Pancreas (tissue), 10 donors: Measurements from ENCODE around the gene TMEM132C. TPM values are rescaled to one million over a fixed set of nuclear protein-coding genes. Genes with fewer than 3 reads are reported as not detected.
A peak's percentile ranks its signal among the peaks of the same experiment; 100 is the strongest.

Experiments
- ATAC-seq, 4 donors: fragments of 200-7000 bp; cut with Tn5 transposase; one replicate each; pipeline versions ENCODE4 v1.8.0 to v1.9.1; 2020; ENCODE audit warnings: mild to moderate bottlenecking in 4 of 4, moderate library complexity in 4 of 4
- DNase-seq, 6 donors: peaks; one replicate each; pipeline ENCODE4 v3.0.0-alpha.2; 2020
- FAIRE-seq: peaks from 2 replicates; lab custom pipeline; 2012; peaks lifted over from hg19 to GRCh38; lab: Jason Lieb, UNC
- H3K27ac ChIP-seq, 4 donors: fragments of 200-600 bp; sonication (generic); 1 replicate in 3 of 4; 2 replicates in 1 of 4; pipeline versions ENCODE4 v1.5.0 to v1.8.0; 2020
- H3K27me3 ChIP-seq, 4 donors: fragments of 200-600 bp; one replicate each; pipeline ENCODE4 v1.8.0; 2021
- H3K36me3 ChIP-seq, 3 donors: fragments of 200-600 bp; sonication (generic) in 1 of 3; one replicate each; pipeline versions ENCODE4 v1.5.0 to v1.8.0; 2020 to 2021
- H3K4me1 ChIP-seq, 3 donors: fragments of 200-600 bp; one replicate each; pipeline ENCODE4 v1.8.0; 2021
- H3K4me3 ChIP-seq, 4 donors: fragments of 200-600 bp; sonication (generic) in 2 of 4; one replicate each; pipeline versions ENCODE4 v1.5.0 to v1.8.0; 2020 to 2021
- H3K9me3 ChIP-seq, 4 donors: fragments of 200-600 bp; one replicate each; pipeline ENCODE4 v1.8.0; 2021
- WGBS, 2 donors: extraction: QIAGEN DNeasy Blood & Tissue Kit; methylation state at CpG; one replicate each; pipeline ENCODE4 v1.1.7; 2013; 5-methylcytosine and 5-hydroxymethylcytosine counted together
- intact Hi-C, 3 donors: fragments of 100-400 bp; cut with DNase I; formaldehyde crosslinking; loops; one replicate each; pipeline versions ENCODE4 v1.11.1 to v1.14.2; 2022
- polyA plus RNA-seq, 2 donors: library from polyadenylated mRNA; stranded (reverse); fragments of 200-250 nt; gene quantifications; one replicate each; pipeline ENCODE4 v1.2.3, GENCODE V29; 2013
- total RNA-seq, 6 donors: library from RNA; stranded (reverse); fragmentation: NEBNext Ultra II Directional in 4 of 6; extraction: Animal tissue kit (Norgen Biotek cat#: 25700) in 4 of 6; gene quantifications; one replicate each; pipeline versions ENCODE4 v1.2.1 to v1.2.4, GENCODE V29; 2021 to 2023
- TF ChIP-seq, protein P1 (sequence below), 4 donors: fragments of 200-600 bp; sonication (generic) in 3 of 4; IDR thresholded peaks; one replicate each; pipeline versions ENCODE4 v1.5.0 to v1.8.0; 2021; ENCODE audit warnings: antibody characterized with exemption in 4 of 4
- donor health status: healthy with polysubstance abuse.
- donor health status: DM: no; HTN: no; CAD: no; lungs with moderate emphysema.
- donor health status: DM: no; HTN: no; CAD: no.
- donor health status: control.
- donor health status: control.
- donor health status: Bipolar disorder and iron deficiency.
- donor health status: DM: yes; HTN: yes; CAD: no.
- donor health status: DM: no; HTN: no; CAD: no.
- donor health status: DM: no; HTN: no; CAD: no.
- donor health status: DM: yes; HTN: yes; CAD: no.

TMEM132C gene
- total and polyA plus RNA-seq, 8 donors = 0.63 to 5.8 (median 3.1) TPM

DNA sequence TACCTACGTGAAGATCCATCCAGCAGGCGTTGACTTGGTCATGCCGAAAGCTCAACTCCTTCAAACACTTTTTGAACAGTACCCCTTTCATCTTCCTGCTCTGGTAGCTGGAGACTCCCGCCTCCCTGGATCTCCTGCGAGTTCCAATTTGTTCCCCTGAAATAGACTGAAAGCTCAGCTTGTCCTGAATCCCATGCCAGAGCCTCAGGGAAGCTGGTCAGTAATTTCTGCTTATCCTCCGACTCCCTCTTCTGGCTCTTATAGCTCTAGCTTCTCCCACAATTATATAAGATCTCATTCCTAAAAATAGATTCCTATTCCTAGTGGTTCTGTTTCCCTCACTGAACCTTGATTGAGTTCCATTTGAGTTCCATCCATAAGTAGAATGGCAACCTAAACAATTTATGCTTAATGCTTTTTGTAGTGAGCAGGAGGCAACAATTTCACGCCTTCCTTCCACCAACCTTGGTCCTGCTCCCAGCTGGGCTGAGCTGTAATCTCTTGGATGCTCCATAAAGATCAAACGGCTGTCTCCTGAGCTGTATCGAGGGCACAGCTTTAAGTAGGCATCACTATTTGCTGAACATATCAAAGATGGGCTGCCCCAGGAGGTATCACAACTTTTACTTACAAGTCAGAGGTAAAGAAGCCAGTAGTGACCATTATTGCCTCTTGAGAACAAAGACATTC is 8.0 kb upstream of the TMEM132C start:
- H3K27me3 ChIP-seq = no peaks in the 10 kb centered on the region
- H3K27ac ChIP-seq = no peak overlapping the region
- peak in 1 of 4 donors; percentile 25 for ATAC-seq
- TF ChIP-seq, protein P1, sequence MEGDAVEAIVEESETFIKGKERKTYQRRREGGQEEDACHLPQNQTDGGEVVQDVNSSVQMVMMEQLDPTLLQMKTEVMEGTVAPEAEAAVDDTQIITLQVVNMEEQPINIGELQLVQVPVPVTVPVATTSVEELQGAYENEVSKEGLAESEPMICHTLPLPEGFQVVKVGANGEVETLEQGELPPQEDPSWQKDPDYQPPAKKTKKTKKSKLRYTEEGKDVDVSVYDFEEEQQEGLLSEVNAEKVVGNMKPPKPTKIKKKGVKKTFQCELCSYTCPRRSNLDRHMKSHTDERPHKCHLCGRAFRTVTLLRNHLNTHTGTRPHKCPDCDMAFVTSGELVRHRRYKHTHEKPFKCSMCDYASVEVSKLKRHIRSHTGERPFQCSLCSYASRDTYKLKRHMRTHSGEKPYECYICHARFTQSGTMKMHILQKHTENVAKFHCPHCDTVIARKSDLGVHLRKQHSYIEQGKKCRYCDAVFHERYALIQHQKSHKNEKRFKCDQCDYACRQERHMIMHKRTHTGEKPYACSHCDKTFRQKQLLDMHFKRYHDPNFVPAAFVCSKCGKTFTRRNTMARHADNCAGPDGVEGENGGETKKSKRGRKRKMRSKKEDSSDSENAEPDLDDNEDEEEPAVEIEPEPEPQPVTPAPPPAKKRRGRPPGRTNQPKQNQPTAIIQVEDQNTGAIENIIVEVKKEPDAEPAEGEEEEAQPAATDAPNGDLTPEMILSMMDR (IDR thresholded peaks at IDR 0.05) = no peak
- H3K4me3 ChIP-seq = no peak overlapping the region
- H3K36me3 ChIP-seq = no peaks in the 10 kb centered on the region
- H3K9me3 ChIP-seq = no peaks in the 10 kb centered on the region
- no peak for DNase-seq
- FAIRE-seq = no peak
- no peaks in the 10 kb centered on the region for H3K4me1 ChIP-seq
- intact Hi-C loops = loop anchor here in 1 of 3 donors (10.0 kb wide), 1 partner anchor 1656 kb away; no protein-coding TSS in a partner anchor
- WGBS, 2 donors = 34 to 36% methylated on average over 9 of the region's 9 CpGs

DNA sequence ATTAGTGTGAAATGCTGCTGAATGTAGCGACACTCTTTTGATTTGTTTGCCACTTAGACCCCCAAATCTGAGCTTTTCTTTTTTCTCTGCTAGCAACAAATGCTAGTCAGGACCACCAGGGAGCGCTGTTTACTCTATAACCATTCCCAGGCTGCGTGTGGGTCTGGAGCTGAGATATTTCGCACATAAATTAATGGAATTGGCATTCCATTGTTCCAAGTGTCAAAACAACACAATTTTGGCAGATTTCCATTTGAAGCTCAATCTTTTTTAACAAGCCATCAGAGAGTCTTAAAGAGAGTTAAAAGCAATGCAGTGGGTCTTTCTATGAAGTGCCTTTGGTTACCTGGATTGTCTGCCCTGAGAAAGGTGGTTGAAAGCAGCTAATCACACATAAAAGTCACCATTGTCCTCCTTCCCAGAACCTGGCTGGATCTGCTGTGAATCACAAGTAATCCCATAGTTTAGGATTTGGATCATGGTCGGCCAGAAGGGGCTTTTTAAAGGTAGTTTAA is 7.4 kb upstream of the TMEM132C start:
- no peaks in the 10 kb centered on the region for H3K27me3 ChIP-seq
- H3K4me3 ChIP-seq = no peak overlapping the region
- TF ChIP-seq, protein P1 (IDR thresholded peaks at IDR 0.05) = peak; percentile 49 to 69 (median 56)
- H3K36me3 ChIP-seq = no peaks in the 10 kb centered on the region
- peak in 3 of 4 donors; percentile 63 to 74 (median 72) for ATAC-seq
- H3K4me1 ChIP-seq = no peaks in the 10 kb centered on the region
- intact Hi-C loops = loop anchor here in 1 of 3 donors (5.0 to 10.0 kb wide), 2 partner anchors 133 to 1655 kb away; no protein-coding TSS in a partner anchor
- no peak for FAIRE-seq
- WGBS, 2 donors = 3 to 6% methylated on average over 5 of the region's 5 CpGs
- H3K27ac ChIP-seq = no peak overlapping the region
- H3K9me3 ChIP-seq = no peaks in the 10 kb centered on the region
- peak in 3 of 6 donors; percentile 7 to 48 (median 32) for DNase-seq

DNA sequence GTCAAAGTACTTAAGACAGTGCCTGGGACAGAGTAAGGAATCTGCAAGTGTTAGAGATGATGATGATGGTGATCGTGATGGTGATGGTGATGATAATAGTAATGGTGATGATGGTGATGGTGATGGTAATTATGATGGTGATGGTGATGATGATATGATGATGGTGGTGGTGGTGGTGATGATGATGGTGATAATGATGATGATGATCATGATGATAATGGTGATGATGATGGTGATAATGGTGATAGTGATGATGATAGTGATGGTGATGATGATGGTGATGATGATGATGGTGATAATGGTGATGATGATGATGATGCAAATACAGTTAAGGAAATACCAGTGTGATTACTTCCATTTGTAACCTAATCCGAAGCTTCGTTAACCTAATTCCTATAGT is 5.2 kb upstream of the TMEM132C start:
- H3K27ac ChIP-seq = no peak overlapping the region
- ATAC-seq = no peak
- H3K4me1 ChIP-seq = peaks cover 0 to 3% (median 0%) of the 10 kb centered on the region in 3 donors
- no peak for FAIRE-seq
- 69 to 76% methylated on average over 3 of the region's 3 CpGs for WGBS, 2 donors
- intact Hi-C loops = loop anchor here in 1 of 3 donors (5.0 kb wide), 1 partner anchor 131 kb away; no protein-coding TSS in a partner anchor
- DNase-seq = no peak
- H3K36me3 ChIP-seq = no peaks in the 10 kb centered on the region
- TF ChIP-seq, protein P1 (IDR thresholded peaks at IDR 0.05) = no peak
- no peaks in the 10 kb centered on the region for H3K27me3 ChIP-seq
- no peaks in the 10 kb centered on the region for H3K9me3 ChIP-seq
- no peak overlapping the region for H3K4me3 ChIP-seq

DNA sequence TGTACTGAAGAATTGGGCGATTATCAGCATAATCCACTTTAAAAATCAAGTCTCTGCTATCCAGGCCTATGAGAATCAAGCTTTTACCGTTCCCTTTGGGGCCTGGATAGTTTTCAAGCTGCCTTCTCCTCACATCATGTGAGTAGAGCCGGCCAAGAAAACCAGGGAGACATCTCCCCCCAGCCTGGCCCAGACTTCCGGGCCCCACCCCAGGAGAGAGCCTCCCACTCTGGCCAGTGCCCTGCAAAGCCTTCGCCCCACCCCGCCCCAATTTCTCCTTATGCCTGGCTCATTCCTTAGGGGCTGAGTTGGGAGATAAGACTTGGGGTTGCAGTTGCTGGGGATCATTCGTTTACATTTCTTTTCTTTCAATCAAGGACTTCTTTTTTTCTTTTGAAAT is 1.4 kb upstream of the TMEM132C start:
- Histone ChIP-seq H3K9me3 (no peaks in the 10 kb centered on the region), H3K27me3 (peaks cover 0 to 8% (median 3%) of the 10 kb centered on the region in 4 donors), H3K4me1 (peaks cover 0 to 3% (median 0%) of the 10 kb centered on the region in 3 donors), H3K36me3 (no peaks in the 10 kb centered on the region), H3K4me3 (no peak overlapping the region), H3K27ac (no peak overlapping the region)
- no peak for FAIRE-seq
- 21 to 35% methylated on average over 7 of the region's 7 CpGs for WGBS, 2 donors
- TF ChIP-seq, protein P1 (IDR thresholded peaks at IDR 0.05) = no peak
- intact Hi-C loops = no loop called here
- ATAC-seq = no peak
- DNase-seq = no peak
